GM19463 (cell line): ENCODE data around the gene ELFN1.

Source experiments
- ATAC-seq: cut with Tn5 transposase; IDR thresholded peaks from one replicate; pipeline ENCODE4 v1.9.1; 2021; ENCODE audit warnings: mild to moderate bottlenecking, moderate library complexity; ENCODE audit not compliant: unreplicated experiment

ELFN1 gene

GRCh38 chr7:1675036-1675671, 5.1 kb downstream of the ELFN1 start:
- no peak for ATAC-seq

- no peak for ATAC-seq
Observed at GRCh38 chr7:1675673-1676549, 5.8 kb downstream of the ELFN1 start.

- no peak for ATAC-seq
Observed at GRCh38 chr7:1676550-1677078, 6.5 kb downstream of the ELFN1 start.

DNA sequence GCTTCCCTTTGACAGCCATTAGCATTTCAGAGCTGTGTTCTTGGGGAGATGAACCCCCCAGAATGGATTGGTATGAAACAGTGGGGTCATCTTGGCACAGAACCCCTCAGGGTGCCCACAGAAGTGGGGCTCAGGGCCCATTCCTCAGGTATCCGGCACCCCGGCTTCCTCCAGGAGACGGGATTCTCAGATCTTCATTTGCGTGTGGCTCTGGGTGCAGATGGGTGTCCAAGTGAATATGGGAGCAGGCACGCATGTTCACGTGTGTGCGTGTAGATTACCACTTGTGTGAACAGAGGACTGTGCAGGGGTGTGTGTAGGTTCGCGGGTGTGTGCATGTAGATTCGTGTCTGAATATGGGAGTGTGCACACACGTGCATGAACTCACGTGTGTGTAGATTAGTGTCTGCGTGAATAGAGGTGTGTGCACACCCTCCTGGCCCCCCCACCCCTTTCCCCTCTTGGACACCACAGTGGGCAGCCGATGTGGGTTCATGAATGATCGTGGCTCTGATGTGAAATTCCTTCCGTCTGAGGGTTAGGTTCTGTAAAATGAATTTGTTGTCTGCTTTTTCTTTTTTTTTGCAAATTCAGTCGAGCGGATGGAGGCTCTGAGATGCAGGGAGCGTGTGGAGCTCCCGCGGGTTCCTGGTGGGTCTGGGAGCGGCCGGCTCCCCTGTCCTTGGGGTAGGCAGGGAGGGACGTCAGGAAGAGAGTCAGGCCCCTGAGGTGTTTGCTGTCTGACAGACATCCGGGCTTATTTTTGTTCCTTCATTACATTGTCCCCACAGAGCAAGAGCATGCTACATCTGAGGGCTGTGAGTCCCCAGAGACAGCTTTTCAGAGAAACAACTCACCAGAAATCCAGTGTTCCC, 7.4 kb downstream of the ELFN1 start:
- no peak for ATAC-seq

DNA sequence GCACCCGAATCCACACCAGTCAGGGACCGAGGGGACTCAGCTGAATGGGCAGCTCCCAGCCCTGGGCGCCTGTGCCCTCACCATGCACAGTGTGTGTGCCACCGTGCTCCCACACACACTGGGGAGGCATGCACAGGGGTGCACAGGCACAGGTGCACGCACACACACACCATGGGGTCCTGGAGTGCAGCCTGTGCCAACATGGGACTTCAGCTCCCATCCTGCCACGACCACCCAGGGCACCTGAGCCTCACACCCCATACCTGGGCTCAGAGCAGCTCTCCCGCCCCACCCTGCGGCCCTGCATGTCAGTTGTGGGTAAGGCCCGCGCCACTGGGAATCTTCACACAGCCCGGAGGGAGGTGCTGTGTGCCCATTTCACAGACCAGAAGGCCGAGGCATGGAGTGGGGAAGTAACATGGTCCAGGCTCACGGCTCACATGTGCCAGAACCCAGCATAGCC, 8.0 kb downstream of the ELFN1 start:
- ATAC-seq = no peak

GRCh38 chr7:1678571-1679325, 8.7 kb downstream of the ELFN1 start:
- no peak for ATAC-seq

- no peak for ATAC-seq
Observed at GRCh38 chr7:1679326-1679965, 9.4 kb downstream of the ELFN1 start.

DNA sequence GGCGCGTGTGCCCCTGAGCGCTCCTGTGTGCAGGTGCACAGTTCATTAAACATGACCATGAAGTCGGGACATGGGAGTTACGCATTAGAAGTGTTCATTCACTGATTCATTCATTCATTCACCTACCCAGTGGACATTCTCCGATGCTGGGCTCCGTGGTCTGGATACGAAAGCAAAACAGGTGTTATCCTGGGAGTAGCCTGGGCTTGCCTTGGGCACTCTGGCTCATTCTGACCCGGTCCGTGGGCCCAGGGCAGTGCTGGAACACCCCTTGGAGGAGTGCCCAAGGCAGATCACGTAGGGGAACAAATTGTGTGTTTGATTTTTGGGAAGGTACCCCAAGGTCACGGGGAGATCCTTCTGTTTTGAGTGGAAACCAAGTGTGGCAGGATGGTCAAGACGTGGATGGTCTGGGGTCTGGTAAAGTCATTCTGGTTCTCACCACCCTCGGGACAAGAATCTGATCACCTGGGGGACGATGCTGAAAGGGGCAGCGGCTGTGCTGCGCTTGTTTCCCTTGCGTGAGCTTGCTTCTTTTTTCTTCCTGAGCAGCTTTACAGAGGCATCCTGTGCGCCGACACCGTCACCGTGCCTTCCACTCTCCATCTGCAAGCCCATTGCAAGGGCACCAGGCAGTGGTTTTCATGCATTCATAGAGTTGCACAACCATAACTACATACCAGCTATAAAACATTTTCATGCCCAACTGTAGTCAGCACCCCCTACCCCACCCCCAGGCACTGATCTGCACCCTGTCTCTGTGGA, 10.1 kb downstream of the ELFN1 start:
- ATAC-seq = no peak

- ATAC-seq = no peak
Observed at GRCh38 chr7:1681581-1681980, 11.5 kb downstream of the ELFN1 start.

- ATAC-seq = no peak
Observed at GRCh38 chr7:1685000-1685624, 15.0 kb downstream of the ELFN1 start.

- no peak for ATAC-seq
Observed at GRCh38 chr7:1688542-1688941, 18.5 kb downstream of the ELFN1 start.

- no peak for ATAC-seq
Observed at GRCh38 chr7:1689311-1689710, 19.2 kb downstream of the ELFN1 start.

DNA sequence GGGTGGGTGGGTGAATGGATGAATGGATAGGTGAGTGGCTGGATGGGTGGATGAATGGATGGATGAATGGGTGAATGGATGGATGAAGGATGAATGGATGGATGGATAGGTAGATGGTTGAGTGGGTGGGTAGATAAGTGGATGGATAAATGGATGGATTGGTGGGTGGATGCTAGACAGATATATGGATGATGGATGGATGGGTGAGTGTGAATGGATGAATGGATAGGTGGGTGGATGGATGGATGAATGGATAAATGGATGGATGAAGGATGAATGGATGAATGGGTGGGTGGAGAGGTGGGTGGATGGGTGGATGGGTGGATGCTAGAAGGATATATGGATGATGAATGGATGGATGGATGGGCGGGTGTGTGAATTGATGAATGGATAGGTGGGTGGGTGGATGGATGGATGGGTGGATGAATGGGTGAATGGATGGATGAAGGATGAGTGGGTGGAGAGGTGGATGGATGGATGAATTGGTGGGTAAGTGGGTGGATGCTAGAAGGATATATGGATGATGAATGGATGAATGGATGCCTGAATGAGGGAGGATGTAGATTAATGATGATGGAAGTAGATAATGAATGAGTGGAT, 20.4 kb downstream of the ELFN1 start:
- ATAC-seq = no peak

- no peak for ATAC-seq
Observed at GRCh38 chr7:1691096-1691495, 21.0 kb downstream of the ELFN1 start.

DNA sequence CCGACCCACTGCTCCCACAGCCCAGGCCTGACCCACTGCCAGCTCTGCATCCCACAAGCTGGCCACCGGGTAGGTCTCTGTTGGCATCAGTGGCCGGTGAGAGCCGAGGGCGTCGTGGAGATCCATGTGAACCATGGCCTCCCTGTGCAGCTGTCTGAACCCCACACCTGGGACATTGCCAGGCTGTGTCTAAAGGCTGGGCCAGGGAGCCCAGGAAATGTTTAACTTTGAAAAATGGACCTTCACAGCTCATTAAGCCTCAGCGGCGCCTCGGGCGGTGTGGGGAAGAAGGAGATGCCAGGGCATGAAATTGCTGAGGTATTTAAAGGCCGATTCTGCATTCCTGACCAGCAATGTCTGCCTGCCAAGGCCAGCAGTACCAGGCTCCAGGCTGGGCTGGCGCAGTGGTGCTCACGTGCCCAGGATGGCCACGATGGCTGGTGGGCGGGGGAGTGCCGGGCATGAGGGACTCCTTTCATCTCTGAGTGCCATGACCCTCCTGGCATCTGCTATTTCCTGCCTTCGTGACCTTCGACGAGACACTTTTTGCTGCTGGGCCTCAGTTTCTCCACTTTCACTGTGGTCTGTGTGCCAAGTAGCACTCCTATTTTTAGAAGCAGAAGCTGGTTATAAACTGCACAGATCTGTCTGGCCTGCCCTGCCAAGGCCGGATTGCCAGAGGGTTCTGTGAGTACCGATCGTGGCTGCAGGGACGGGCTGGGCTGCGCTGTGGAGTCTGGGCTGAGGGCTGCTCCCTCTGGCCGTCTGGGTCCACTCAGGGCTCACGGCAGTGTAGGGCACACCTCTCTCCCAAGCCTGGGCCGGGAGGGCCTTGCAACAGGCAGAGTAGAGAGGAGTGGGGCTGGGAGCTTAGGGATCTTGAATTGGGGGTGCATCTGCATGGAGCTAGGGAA, 21.8 kb downstream of the ELFN1 start:
- no peak for ATAC-seq

GRCh38 chr7:1692515-1693418, 22.7 kb downstream of the ELFN1 start:
- no peak for ATAC-seq
